ENCODE measurements around the gene WFDC12.
"Not testable (repeated sequence)": the region's sequence is repeated elsewhere in the genome, so short reads cannot be mapped to it uniquely, and the experiment has no call there.

Gene WFDC12, protein sequence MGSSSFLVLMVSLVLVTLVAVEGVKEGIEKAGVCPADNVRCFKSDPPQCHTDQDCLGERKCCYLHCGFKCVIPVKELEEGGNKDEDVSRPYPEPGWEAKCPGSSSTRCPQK
- long read RNA-seq, donor 1 = 0 reads
- long read RNA-seq, donor 2 = 0 reads
- long read RNA-seq, donor 3 = 0 reads
- long read RNA-seq, donor 4 = 0 reads
- long read RNA-seq, donor 5 = 0 reads
- long read RNA-seq, donor 6 = 0 reads
- long read RNA-seq, donor 7 = 0 reads
- long read RNA-seq, donor 8 = 0 reads

DNA sequence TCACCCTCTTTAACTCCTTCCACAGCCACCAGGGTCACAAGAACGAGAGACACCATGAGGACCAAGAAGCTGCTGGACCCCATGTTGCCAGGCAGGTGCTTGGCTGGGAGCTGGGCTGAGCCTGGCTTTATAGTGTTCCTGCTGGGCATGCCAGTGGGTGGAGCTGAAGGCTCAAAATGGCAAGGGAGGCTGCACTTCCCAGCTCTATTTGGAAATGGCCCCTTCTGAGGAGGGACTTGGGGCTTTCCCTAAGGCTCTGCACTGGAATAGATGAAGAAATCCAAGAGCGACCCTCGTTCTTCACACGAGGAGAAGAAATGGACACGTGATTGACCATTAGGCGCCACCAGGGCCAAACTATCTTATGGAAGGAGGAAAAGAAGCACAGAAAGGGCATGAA is at the start of gene WFDC12:
Gene WFDC12, minus strand, starts transcription at position 101 of the 400 bp plus-strand sequence. Its CDS starts 18 bp downstream, at position 83.
- DNase-seq = no peak

DNA sequence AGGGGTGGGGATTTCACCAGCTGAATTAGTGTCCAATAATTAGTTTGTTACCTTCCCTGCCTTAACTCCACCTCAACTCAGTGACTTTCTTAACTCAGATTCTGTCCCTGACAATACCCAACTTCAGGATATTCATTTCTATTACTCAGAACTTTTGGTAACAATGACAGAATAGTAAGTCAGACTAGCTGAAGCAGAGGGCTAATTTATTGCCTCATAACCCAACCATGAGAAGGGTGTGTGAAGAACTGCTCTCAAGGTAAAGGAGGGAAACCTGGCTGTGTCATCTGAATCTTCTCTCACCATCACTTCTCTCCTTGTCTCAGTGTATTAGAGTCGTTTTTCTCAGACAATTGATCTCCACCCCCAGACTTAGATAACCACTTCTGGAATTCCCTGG is 49.3 kb upstream of the WFDC12 start:
- no peak for DNase-seq

DNA sequence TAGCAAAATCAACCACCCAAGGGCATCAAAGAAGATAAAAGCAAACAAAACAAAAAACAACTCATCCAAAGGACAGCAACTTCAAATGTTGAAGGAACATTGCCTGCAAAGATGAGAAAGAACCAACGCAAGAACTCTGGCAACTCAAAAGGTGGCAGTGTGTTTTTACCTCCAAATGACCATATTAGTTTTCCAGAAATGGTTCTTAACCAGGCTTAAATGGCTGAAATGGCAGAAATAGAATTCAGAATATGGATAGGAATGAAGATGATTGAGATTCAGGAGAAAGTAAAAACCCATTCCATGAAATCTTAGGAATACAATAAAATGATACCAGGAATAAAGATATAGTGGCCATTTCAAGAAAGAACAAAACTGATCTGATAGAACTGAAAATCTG is 40.6 kb upstream of the WFDC12 start:
- DNase-seq = no peak

DNA sequence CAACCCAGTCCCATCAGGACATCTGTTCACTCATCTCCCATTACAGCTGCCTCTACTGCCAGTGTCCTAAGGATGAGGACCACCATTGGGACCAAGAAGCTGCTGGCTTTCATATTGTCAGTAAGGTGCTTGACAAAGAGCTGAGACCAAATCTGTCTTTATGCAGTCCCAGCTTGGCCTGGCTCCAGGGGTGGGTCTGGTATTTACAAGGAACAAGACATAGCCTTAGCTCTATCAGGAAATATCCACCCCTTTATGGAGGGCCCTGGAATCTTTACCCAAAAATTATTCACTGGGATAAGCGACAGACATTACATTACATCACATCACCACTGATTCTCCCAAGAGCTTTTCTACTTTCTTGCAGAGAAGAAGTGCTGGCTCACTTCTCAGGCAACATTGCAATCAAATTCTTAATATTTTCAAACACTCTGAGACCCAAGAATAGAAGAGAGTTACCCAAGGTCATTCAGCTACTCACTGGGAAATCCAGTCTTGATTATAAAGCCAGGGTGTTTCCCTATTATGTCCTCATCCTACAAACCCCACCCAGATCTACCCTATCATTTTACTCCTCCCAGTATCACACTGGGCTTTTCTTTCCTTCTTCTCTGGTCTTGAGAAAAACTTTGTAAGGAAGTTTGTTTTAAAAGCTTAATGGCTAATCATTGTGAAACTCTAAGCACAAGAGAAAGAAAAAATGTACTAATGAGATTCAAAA is 39.0 kb upstream of the WFDC12 start:
- no peak for DNase-seq

DNA sequence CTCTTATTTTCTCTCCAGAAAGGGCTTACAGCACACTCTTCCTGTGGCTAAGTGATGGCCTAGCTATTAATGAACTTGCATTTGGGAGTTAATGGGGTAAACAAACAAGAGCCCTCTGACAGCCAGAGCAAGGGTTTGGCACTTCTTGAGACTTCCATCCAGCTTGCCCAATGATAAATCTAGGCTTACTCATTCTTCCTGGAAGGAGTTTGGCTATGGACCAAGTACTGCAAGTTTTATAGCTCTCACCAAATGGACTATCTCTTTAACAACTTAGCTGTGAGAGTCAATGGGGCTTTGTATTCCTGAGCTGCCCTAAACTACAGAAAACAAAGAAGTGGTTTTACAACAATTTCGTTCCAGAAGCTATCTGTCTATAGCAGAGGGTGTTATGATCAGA is 33.7 kb upstream of the WFDC12 start:
- DNase-seq = no peak

DNA sequence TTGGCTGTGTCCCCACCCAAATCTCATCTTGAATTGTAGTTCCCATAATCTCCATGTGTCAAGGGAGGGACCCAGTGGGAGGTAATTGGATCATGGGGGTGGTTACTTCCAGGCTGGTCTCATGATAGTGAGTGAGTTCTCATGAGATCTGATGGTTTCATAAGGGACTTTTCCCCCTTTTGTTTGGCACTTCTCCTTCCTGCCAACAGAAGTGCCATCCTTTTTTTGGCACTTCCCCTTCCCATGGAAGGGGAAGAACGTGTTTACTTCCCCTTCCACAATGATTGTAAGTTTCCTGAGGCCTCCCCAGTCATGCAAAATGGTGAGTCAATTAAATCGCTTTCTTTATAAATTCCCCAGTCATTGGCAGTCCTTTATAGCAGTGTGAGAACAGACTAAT is 32.4 kb upstream of the WFDC12 start:
- DNase-seq = no peak

DNA sequence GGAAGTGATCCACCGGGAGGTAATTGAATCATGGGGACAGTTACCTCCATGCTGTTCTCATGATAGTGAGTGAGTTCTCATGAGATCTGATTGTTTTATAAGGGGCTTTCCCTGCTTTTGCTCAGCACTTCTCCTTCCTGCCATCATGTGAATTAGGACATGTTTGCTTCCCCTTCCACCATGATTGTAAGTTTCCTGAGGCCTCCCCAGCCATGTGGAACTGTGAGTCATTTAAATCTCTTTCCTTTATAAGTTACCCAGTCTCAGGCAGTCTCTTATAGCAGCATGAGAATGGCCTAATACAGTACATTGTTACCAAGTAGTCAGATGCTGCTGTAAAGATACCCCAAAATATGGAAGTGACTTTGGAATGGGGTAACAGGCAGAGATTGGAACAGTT is 30.5 kb upstream of the WFDC12 start:
- not testable (repeated sequence) for DNase-seq

DNA sequence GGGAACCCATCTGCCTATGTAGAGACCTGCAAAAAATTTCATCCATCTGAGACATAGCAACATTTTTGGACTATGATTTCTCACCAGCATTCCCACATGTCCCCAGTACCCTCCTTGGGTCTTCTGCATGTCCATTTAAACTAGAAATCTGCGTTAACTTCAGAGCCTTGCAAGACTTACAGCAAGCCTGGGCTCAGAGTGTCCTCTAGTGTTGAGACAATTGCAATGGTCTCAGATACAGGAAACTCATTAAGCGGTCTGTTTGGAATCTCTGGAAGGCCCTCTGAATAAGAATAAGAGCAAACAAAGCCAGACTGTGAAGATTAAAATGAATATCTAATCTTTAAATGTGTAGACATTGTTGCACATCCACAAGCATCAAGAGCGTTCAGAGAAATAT is 29.9 kb upstream of the WFDC12 start:
- no peak for DNase-seq

DNA sequence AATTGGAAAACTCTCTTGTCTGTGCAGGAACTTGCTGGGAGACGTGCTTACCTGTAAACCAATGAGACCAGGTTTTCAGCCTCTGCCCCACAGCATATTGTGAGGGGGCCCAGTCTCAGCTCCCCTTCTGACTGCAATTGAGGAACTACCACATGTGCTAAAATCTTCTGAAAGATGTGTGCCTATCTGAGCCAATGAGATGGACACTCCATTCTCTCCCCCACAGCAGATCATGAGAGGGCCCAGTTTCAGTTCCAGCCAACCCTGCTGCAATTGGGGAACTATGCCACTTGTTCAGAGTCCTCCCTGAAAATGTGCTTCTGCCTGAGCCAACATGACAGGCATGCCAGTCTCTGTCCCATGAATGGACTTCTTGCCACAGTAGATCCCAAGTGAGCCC is 29.5 kb upstream of the WFDC12 start:
- DNase-seq = no peak

DNA sequence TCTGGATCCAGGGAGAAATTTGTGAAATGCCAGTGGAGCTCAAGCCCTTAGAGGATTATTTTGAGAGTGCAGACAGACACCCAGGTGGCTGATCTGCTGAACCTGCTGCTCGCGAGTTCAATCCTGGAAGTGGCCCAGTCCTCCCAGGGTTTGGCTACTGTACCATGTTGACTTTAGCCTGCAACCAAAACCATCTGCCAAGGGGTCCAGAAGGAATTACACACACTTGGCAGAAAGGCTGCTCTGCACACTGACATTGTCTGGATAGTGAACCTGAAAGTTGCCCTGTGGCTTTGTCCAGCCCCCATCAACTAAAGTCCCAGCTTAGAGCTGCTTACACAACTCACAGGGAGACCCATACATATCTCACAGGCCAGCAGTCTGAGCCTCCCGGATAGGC is 28.9 kb upstream of the WFDC12 start:
- DNase-seq = no peak

DNA sequence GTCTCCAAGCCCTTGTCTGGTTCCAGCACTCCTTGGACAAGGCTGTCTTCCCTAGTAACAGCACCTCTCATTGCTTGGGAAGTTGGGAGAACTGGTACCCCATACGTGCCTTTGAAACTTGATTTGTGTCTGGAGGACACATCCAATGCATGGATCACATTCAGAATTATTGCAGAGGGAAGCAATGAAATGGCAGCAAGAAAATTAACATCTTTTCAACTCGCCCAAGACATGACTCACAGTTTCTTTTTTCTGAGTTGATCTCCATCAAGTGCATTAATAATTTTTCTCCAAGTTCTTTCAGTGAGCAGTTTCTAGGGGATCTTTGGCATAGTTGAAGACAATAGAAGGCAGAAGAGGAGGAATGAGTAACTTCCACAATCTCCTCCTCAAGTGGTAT is 28.1 kb upstream of the WFDC12 start:
- no peak for DNase-seq

DNA sequence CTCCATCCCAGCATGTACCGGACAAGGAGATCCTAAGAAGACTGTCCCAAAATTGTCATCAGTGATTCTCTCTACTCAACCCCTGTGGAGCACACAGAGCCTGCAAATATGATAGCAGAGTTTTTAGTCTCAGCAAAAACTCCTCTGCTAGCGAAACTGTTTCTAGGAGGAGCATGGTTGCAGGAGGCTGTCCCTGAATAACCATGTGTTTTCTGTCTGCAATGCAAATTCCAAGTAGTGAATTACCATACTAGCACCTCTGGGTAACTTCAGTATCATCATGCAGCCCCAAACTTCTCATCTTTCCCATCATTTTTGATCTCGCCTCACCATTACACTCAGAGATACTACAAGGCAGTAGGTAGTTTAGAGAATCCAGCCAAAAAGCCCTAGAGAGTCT is 24.8 kb upstream of the WFDC12 start:
- DNase-seq = no peak

DNA sequence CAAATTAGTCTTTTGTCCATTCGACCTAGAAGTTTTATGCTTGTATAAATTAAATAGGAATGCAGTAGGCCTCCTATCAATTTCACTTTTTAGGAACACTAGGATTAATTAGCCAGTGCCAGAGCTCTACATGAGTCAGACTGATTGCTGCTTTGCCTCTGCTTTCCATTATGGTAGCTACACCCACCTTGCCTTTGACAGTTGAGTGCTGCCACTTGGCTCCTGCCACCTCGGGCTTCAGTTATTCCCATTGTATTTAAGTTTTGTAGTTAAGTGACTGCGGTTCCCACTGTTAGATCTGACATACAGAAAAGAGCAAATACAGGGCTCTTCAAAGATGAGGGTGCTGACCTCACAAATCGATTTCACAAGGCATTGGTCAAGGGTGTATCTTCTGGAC is 16.6 kb upstream of the WFDC12 start:
- DNase-seq = no peak

DNA sequence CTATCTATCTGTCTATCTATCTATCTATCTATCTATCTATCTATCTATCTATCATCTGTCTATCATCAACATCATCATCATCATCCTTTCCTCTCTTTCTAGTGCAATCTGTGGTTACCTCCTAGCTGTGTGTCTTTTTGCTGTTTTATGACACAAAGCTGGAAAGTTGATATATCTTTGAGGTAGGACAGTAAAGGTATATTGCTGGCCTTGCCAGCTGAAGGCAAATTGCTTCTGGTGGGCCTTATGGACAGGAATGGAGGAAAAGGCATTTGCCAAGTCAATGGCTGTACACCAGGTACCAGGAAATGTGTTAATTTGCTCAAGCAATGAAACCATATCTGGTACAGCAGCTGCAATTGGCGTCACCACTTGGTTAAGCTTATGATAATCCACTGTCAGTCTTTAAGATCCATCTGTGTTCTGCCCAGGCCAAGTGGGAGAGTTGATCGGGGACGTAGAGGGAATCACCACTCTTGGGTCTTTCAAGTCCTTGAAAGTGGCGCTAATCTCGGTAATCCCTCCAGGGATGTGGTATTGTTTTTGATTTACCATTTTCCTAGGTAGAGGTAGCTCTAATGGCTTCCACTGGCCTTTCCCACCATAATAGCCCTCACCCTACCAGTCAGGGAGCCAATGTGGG is 15.6 kb upstream of the WFDC12 start:
- DNase-seq = not testable (repeated sequence)

DNA sequence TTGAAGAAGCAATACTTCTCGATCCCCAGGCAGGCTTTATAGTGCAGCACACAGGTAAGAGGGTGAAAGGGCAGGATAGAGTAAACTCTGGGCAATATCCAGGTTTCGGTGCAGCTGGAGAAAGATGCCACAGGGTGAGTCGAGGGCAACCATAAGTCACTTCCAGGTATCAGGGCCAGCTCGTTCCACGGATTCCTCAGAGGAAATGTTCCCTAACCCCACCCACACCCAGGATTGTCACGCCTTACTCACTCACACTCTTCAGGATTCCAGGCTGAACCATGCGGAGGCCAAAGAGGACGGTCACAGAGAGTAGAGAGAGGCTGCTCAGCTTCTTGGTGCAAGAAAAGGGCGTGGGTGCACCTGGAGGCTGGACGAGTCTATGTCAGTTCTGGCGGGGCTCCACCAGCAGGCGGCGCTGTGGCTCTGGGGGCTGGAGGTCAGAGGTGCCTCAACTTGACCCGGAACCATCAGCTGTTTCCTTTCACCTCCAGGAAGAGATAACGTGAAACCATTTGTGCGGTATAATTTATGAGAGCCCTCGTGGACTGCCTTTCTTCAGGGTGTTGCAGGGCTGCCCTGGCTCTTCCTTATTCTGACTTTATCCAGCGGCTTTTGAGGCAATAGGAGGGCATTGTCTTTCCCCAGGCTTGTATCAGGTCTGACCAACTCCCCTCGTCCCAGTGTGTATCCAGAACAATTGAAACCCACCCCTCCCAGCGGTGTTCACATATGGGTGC is 14.5 kb upstream of the WFDC12 start:
- DNase-seq = no peak

DNA sequence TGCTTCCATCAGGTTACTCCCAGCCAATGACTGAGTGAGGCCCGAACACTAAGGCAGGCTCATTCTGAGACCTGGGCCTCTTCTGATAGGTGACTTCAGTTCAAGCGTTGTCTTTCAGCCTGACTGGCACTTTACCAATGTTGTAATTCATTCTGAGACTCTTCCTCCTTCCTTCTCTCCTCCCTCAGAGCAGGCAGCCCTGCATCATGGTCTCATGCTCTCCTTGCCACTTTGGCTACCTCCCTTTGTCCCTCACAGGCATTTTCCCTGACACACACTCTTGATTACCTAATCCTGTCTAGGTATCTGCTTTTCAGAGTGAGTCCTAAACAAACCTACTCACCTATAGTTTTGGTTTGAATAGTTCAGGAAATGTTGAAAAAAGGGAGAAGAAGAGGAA is 12.6 kb upstream of the WFDC12 start:
- DNase-seq = no peak

DNA sequence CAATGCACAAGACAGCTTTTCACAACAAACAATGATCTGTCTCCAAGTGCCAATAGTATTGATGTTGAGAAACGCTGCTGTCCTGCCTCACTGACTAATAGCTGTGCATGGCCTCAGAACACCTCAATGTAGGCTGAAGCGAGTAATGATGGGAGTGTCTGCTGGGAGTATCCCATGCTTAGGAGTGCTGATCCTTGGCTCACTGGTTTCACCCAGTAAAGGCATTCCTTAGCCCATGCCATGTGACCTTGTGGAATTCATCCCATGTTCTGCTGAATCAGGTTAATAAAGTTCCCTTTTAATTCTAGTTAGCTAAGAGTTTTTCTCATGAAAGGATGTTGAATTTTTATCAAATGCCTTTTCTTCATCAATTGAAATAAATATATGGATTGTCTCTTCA is 3.8 kb upstream of the WFDC12 start:
- no peak for DNase-seq

DNA sequence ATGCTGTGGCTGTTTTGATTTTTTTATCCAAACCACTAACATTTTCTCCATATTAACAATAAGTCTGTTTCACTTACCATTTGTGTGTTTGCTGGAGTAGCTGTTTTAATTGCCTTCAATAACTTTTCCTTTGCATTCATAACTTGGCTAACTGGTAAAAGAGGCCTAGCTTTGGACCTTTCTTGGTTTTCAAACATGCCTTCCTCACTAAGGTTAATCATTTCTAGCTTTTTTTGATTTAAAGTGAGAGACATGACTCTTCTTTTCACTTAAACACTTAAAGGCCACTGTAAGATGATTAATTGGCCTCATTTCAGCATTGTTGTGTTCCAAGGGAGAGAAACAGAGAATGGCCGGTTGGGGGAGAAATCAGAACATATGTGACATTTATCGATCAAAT is 2.9 kb downstream of the WFDC12 start:
- DNase-seq = no peak

DNA sequence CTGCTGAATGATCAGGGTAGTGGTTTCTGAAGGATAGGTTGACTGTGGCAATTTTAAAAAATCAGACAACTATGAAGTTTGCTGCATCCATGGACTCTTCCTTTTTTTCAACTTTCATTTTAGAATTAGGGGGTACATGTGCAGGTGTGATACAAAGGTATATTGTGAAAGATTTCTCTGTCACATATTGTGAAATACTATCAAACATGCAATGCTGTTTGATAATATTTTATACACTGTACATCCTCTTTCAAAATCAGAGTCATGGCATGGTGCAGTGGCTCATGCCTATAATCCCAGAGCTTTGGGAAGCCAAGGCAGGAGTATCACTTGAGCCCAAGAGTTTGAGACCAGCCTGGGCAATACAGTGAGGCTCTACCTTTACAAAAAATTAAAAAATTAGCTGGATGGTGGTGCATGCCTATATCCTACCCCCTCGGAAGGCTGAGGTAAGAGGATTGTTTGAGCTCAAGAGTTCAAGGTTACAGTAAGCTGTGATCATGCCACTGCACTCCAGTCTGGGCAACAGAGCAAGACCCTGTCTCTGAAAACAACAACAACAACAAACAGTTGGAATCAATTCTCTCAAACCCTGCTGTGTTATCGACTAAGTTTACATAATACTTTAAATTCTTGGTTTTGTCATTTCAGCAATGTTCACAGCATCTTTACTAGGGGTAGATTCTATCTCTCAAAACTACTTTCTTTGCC is 4.6 kb downstream of the WFDC12 start:
- DNase-seq = no peak

DNA sequence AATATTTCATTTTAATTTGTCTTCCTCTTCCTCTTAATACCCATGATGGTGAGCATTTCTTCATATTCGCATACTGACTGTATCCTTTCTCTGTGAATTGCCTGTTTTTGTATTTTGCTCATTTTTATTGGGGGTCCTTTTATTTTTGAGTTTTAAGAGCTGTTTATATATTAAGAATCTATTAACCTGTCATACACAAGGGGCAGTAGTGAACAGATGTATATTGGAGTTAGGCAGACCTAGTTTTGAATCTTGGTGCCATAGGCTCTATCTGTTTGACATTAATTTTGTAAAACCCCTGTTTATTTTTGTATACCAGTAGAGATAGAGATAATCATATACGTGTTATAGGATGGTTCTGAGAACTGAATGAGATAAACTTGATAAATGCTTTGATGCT is 6.2 kb downstream of the WFDC12 start:
- DNase-seq = no peak

DNA sequence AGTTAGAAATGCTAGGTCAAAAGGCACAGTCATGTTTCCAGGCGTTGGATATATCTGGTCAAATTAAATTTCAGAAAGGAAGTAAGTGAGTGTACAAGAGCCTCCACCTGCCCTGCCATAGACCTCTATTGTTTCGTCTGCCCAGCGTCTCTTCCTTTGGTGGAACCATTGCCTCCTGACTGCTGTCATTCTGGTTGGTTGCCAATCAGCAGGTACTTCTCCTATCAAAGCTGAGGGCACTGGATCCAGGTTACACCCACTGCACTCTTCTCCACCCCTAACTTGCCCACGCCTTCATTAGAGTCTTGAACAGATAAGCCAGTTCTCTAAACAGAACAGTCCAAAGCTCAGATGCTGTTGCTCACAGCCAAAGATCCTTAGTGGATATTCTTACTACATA is 6.7 kb downstream of the WFDC12 start:
- no peak for DNase-seq

DNA sequence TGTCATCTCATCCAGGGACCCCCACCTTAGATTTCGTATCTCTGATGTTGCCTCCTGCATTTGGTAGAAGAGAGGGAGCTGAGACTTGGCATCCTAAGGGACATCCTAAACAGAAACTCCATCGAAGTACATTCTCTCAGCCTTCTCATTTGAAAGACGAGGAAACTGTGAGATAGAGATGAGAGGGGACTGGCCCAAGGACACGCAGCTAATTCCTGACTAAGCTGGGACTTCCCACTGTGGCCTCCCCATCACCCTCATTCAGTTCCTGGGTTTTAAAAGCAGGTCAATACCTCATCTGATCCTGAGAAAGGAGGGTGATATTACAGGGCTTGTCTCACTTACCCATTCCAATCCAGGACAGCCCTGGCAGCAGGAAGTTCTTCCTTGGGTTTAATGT is 8.4 kb downstream of the WFDC12 start:
- DNase-seq = no peak

DNA sequence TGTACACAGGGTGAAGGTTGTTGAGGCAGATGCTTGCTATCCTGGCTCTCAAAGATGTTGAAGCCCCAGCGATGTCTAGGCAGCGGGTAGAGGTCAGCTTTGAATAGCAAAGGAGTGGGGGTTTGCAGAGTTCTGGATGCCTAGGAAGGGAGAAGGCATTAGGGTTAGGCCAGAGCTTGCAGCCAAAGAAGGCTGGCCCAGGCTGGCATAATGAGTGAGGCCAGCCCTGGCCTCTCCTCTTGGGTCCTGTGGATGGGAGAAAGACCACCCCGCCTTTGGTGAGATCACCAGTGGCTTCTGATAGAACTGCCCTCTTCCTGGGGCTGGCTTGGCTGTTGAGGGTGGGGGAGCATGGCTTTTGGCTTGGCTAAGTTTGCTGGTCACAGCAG is 8.9 kb downstream of the WFDC12 start:
- no peak for DNase-seq

Data from right kidney (tissue), 9 donors.